Activated T-helper 9 cell treated with anti-CD3 and anti-CD28 coated beads, Interleukin-2, amount 50 U/mL, for 16 hours (primary cell): Measurements from ENCODE around the gene ANKRD9.
"Not testable (repeated sequence)": the region's sequence is repeated elsewhere in the genome, so short reads cannot be mapped to it uniquely, and the experiment has no call there.

Experiments
- DNase-seq: peaks from one replicate; pipeline ENCODE4 v3.0.0-alpha.2; 2020; ENCODE audit warnings: low read depth

Gene ANKRD9

DNA sequence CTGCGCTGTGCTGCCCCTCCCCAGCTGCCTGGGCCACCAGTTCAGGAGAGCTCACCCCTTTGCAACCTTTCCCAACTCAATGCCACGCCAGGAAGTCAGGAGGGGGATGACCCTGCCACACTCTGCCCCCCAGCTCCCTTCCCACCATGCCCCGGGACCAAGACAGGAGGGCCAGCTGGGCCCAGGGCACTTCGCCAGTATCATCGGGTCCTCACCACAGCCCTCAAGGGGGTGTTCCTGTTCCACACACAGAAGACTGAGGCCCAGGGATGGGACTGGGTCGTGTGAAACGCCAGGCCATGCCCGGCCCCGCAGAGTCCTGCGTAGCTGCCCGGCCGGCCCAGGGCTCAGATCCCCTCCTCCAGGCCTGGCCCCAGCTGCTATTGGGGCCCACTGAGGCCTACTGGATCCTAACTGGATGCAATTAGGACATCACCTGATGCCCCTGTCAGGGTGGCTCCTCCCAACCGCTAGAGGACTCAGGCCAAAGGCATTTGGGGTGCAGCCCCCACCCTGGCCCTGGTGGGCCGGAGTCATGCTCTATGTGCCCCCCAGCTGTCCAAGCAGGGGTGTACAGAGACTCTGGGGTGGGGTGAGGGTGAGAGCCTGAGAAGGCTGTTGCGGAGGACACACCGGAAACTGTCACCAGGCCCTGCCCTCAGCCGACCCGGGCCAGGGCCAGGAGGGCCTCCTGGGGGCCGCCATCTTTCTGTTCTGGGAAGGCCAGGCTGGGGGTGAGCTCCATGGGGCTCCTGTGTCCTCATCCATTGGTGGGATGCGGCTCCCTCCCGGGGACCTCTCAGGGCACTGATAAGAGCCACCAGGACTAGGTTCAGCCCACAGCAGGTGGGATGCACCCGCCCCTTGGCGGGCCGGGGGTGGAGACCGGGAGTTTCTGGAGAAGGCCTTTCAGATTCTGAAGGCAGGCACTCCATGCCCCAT is 29.3 kb upstream of the ANKRD9 start:
- no peak for DNase-seq

DNA sequence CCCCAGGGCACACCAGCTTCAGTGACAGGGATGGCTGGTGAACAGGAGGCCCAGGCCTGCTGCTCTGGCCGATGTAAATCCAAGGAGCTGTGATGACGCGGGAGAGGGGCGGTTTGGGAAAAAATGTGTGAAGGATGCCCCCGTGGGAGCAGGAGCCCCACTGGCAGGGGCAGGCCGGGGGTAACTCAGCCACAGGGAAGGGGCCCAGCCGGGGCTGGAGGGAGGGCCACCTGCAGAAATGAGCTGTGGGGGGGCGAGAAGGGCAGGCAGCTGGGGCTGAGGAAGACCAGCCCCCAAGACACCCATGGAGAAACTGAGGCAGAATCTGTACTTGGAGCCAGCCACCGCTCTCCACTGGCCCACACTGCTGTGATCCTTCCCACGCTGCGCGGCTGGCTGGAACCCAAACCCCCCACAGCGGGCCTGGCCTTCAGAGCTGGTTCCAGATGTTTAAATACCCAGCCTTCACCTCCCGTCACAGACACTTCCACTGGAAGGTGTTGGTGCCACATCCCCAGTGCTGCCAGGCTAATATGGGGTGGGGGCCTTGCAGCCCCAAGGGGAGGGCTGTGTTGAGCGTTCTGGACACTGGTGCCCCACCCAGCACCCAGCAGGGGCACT is 28.5 kb upstream of the ANKRD9 start:
- no peak for DNase-seq

DNA sequence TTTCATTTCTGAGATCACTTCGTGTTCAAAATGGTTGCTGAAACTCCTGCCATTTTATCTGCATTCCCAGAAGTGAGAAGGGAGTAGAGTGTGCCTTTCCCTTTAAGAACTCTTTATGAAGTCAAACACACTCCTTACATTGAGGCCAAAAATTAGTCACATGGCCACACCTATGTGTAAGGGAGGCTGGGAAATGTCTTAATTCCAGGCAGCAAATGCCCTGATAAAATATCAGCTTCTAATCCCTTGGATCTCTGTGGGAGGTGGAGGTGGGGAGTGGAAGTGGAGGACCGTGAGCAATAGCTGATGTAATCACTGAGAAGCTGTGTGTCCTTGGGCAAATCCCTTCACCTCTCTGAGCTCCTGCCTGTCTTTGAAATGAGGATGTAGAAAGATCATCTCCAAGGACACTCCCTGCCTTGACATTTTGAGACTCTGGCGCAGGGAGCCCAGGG is 22.7 kb upstream of the ANKRD9 start:
- DNase-seq = no peak

DNA sequence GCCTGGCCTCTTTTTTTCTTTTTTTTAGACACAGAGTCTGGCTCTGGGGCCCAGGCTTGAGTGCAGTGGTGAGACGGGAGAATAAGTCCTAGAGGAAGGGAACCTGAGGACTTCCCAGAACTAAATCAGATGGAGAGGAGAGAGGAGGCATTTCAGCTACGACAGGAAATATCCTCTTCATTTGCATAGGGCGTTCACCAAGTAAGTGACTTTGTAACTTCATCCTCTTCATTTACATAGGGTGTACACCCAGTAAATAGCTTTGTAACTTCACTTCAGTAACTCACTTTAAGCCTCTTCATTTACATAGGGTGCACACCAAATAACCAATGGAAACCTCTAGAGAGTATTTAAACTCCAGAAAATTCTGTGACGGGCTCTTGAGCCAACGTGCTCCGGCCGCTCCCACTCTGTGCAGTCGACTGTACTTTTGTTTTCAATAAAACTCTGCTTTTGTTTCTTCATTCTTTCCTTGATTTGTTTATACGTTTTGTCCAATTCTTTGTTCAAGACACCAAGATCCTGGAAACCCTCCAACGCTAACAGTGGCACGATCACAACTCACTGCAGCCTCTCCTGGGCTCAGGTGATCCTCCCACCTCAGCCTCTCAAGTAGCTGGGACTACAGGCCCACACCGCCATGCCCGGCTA is 21.4 kb upstream of the ANKRD9 start:
- DNase-seq = no peak

DNA sequence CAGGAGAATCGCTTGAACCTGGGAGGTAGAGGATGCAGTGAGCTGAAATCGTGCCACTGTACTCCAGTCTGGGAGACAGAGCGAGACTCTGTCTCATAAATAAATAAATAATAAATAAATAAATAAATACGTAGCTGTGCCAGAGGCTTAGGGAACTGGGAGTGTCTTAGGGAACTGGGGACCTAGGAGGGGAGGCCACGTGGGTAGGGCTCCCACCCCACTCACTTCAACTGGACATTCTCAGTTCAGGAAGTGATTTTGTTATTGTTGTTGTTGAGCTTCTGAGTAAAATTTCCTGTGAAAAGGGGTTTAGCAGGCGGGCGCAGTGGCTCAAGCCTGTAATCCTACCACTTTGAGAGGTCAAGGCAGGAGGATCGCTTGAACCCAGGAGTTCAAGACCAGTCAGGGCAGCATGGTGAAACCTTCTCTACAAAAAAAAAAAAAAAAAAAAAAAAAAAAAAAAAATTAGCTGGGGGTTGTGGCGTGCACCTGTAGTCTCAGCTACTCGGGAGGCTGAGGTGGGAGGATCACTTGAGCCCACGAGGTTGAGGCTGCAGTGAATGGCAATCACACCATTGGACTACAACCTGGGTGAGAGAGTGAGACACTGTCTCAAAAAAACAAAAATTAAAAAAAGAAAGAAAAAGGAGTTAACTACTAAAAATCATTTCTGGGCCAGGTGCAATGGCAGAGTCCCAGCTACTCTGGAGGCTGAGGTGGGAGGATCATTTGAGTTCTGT is 19.0 kb upstream of the ANKRD9 start:
- DNase-seq = no peak

DNA sequence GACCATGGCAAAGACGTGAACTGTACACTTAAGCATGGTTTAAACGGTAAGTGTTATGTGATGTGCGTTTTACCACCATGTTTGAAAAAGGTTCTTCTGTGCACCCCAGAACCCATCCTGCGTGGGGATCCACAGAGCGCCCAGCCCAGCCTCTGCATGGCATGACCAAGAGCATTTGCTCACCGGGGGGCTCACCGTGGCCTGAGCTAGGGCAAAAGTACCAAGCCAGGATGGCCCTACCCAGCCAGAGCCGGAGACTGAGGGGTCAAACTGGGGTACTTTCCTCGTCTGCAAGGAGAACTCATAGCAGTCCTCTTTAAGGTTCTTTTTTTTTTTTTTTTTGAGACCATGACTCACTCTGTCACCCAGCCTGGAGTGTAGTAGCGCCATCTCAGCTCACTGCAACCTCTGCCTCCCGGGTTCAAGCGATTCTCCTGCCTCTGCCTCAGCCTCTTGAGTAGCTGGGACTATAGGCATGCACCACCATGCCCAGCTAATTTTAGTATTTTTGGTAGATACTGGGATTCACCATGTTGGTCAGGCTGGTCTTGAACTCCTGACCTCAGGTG is 16.4 kb upstream of the ANKRD9 start:
- DNase-seq = no peak

DNA sequence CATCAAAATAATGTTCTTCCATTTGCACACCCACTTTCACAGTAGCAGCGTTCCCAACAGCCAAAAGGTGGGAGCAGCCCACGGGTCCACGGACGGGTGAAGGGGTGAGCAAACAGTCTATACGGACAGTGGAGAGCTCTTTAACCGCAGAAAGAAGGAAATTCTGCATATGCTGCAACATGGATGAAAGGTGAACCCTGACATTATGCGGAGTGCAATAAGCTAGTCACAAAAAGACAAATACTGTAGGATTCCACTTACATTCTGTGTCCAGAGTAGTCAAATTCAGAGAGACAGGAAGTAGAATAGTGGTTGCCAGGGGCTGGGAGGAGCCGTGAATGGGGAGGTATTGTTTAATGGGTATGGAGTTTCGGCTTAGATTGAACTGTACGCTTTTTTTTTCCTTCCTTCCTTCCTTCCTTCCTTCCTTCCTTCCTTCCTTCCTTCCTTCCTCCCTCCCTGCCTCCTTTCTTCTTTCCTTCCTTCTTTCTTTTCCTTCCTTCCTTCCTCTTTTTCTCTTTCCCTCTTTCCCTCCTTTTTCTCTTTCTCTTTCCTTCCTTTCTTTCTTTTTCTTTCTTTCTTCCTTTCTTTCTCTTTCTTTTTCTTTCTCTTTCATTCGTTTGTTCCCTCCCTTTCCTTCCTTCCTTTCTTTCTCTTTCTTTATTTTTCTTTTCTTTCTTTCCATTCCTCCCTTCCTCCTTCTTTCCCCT is 15.8 kb upstream of the ANKRD9 start:
- no peak for DNase-seq

DNA sequence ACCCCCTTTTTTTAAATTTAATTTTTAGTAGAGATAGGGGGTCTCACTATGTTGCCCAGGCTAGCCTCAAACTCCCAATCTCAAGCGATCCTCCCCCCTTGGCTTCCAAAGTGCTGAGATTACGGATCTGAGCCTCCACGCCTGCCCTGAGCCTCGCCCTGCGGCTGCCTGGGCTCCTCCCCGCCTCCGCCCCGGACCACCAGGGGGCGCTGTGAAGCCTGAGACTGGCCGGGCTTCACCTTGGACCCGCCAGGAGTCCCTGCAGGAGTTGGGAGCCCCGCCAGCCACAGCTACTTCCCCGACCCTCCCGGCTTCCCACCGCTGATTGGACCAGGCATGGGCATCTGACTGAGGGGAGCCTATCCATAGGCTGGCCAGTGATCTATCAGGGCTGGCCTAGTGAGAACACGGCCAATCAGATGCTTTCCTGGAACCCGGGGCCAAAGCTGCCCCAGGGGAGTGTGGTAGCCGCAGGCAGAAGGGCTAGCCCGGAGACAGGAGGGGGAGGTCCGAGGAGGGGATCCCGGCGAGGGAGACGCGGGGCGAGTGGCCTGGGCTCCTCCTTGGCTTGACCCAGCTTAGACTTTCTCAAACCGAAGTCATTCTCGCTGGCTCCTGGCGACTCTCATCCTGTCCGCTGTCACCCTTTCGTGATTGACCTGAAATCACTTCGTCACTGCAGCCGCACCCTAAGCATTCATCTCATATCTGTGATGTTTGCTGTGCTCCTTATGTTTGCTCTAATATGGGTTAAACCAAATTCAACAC is 15.1 kb upstream of the ANKRD9 start:
- DNase-seq = peak; percentile 90

DNA sequence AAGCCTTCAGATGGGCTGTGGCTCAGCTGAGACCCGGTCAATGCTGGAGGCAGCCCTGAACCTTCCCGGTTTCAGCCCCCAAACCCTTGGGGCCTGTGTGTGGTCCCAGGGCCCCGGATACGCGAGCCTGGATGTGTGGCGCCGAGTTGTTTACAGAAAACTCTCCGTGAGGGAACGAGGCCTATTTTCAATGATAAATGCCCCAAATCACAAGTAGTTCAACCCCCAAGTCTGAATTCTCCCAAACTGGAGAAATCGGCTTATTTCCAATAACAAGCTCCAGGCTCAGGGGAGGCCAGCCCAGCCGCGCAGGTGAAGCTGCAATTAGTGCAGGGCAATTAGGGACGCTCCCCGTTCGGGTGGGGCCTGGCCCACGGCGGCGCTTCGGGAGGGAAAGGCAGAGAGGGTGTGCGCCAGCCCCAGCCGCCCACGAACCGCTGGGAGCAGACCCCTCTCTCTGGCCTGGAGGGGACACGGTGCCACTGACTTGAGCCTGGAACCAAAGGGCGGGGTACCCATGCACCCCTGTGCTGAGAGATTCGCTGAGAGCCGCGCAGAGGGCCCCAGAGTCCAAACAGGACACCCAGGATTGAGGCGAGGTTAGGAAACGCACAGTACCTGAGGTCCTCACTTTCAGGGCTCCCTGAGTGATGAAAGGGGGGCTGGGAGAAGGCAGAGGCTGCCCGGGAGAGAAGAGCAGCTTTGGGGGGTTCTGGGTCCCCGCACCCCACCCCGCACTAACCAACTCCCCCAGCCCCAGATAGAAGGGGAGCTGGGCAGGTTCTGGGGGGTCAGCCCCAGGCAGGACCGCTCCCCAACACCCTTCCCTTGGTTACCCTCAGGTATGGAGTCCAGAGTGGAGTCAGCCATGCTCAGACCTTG is 14.2 kb upstream of the ANKRD9 start:
- no peak for DNase-seq

DNA sequence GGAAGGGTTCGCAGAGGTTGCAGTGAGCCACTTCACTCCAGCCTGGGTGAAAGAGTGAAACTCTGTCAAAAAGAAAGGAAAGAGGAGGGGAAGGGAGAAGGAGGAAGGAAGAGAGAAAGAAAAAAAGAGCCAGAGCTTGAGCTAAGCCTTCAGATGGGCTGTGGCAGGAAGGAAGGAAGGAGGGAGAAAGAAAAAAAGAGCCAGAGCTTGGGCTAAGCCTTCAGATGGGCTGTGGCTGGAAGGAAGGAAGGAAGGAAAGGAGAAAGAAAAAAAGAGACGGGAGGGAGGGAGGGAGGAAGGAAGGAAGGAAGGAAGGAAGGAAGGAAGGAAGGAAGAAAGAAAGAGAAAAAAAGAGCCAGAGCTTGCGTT is 13.6 kb upstream of the ANKRD9 start:
- DNase-seq = no peak

DNA sequence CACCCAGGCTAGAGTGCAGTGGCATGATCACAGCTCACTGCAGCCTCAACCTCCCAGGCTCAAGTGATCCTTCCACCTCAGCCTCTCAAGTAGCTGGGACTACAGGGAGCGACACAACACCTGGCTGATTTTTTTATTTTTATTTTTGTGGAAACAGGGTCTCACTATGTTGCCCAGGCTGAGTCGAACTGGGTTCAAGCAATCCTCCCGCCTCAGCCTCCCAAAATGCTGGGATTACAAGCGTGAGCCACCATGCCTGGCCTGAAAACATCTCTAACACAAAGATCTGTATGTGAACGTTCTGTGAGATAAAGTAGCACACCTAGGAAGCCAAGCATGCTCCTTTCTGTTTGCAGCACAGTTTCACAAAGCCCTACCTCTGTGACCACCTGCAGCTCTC is 10.1 kb upstream of the ANKRD9 start:
- DNase-seq = not testable (repeated sequence)

DNA sequence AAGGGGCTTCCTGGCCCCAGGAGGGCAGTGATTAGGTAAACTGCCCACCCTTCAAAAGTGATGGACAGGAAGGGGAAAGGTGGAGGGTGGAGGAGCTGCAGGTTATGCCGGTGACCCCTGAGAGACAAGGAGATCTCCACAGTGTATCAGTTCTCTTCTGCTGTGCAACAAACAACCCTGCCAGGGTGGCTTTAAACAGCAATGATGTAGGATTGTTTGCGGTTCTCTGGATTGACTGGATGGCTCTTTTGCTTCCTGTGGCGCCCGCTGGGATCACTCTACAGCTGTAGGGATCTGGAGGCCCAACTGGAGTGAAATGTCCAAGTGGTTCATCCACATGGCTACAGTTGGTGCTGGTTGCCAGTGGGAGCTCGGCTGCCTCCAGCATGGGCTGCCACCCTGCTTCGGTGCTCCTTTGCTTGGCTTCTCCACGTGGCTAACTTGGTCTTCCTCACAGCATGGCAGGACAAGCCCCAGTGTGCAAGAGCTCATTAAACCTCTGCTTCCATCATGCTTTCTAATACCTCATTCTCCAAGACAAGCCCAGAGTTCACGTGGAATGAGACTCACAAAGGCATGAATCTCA is 8.6 kb upstream of the ANKRD9 start:
- DNase-seq = no peak

DNA sequence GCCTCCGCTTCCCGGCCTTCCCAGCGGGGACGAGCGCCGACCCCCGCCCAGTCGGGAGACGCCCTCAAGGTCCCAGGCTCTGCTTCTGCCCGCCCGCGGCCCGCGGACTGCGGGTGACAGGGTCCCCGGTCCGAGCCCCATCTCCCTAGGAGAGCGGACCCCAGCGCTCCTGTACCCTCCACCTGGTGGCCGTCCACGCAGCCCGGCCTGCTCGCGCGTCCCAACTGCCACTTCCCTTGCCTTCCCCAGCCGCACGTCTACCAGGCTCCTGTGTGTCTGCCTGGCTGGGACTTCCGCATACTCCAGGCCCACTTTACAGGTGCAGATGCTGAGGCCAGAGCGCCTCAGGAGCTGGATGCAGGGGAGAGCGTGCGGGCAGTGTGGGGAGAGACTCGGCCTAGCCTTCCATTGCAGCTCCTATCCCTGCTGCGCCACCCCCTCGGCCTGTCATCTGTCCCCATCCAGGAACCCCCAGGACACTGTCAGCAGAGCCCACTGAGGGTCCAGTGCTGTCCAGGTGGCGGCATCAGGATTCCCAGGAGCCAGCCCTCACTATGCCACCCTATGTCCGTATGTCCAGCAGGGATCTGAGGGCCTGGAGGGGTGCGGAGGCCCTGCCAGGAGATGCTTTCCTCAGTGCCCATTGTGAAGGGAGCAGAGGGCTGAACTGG is 8.0 kb upstream of the ANKRD9 start:
- DNase-seq = no peak

DNA sequence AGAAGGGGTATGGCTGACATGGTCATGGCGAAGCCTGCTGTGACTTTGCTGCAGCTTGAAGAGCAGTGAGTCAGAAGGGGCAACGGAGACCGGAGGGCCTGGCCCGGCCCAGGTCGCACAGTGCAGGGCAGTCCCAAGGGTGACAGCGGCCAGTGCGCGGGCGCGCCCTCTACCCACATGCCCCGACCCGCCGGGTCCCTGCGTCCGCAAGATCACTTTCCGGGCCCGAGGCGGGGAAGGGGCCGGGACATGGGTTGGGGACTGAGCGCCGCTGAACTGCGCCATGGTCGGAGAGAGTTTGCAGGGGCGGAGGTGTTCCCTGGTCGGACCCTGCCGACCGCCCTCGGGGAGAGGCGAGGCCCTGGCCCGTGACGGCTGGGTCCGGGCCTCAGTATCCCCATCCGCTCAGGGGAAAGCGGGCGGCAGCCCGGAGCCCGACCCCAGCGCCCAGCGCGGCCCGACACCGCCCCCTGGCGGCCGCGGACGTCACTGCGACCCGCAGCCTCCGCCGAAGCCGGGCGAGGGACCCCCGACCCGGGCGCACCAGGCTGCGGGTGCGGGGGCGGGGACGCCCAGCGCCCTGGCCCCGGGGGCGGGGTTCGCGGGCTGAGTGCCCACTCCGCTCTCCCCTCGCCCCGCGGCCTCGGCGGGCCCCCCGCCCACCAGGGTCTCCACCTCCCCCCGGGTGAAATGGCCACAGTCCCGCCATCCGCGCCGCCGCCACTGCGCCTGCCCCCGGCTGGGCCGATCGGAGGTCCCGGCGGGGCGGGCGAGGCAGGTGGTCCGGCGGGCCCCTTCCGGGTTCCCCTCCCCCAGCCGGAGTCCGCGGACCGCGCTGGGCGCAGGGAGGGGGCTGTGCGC is 7.2 kb upstream of the ANKRD9 start:
- peak; percentile 47 for DNase-seq

DNA sequence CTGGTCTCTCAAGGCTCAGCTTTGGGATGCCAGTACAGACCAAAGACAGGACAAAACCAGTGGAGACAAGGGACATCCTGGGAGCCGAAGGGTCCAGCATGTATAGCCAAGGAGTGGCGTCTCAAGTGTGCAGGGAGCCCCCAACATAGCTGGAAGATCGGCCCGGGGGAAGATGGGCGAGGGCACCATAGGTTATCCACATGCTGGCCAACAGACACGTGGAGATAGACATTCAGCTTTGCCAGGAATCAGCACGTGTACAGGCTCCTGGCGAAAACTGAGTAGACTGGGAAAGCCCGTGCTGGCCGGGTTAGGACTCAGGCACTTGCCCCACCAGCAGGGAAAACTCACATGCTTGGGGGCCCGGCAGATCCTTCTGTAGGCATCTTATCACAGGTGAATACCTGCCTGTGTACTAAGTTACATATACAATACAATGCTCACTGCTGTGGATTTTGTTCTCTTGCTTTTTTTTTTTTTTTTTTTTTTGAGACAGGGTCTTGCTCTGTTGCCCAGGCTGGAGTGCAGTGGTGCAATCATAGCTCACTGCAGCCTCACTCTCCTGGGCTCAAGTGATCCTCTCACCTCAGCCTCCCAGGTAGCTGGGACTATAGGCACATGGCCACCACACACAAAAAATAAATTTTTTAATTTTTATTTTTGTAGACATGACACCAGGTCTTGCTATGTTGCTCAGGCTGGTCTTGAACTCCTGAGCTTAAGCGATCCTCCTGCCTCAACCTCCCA is 5.6 kb upstream of the ANKRD9 start:
- DNase-seq = no peak

DNA sequence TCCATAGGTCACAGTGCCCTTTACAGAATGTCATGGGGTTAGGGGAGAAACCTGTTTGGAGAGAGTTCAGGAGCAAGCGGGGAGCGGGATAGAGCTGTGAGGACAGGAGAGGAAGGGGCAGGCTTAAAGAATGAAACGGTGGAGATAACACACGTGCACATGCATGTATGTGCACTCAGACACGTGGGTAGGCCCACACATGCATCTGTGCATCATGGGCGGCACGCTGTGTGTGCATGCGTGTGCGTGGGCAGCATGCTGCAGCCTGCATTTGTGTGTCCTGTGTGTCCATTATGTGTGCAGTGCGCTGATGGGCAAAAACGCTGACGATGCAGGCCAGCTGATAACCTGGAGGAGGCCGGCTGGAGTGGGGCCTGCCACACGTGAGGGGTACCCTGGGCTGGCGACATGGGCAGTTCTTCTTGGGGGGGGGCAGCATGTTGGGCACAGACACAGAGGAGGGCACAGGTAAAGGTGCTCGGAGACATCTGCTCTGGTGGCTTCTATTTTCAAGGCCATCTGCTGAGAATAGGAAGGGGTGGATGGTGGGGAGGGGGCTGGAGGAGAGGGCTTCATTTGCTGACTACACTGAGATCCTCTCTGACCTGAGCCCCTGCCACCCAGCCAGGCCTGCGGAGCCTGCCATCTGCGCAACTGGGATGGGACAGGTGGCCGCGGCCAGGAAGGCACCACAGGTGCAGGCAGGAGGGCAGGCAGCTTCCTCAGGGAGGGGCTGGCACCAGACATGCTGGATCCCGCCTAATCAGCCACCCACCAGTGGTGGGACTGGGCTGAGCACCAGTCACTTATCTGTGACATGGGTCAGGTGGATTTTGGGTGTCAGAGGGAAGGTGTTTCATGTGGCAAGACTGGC is 4.6 kb upstream of the ANKRD9 start:
- DNase-seq = no peak
